GM21360 (cell line): ENCODE measurements around the gene TMC6.
"Not testable (repeated sequence)": the region's sequence is repeated elsewhere in the genome, so short reads cannot be mapped to it uniquely, and the experiment has no call there.

Experiments
- ATAC-seq: cut with Tn5 transposase; IDR thresholded peaks from one replicate; pipeline ENCODE4 v1.9.1; 2021; ENCODE audit warnings: mild to moderate bottlenecking, moderate library complexity; ENCODE audit not compliant: unreplicated experiment

TMC6 gene, protein sequence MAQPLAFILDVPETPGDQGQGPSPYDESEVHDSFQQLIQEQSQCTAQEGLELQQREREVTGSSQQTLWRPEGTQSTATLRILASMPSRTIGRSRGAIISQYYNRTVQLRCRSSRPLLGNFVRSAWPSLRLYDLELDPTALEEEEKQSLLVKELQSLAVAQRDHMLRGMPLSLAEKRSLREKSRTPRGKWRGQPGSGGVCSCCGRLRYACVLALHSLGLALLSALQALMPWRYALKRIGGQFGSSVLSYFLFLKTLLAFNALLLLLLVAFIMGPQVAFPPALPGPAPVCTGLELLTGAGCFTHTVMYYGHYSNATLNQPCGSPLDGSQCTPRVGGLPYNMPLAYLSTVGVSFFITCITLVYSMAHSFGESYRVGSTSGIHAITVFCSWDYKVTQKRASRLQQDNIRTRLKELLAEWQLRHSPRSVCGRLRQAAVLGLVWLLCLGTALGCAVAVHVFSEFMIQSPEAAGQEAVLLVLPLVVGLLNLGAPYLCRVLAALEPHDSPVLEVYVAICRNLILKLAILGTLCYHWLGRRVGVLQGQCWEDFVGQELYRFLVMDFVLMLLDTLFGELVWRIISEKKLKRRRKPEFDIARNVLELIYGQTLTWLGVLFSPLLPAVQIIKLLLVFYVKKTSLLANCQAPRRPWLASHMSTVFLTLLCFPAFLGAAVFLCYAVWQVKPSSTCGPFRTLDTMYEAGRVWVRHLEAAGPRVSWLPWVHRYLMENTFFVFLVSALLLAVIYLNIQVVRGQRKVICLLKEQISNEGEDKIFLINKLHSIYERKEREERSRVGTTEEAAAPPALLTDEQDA

DNA sequence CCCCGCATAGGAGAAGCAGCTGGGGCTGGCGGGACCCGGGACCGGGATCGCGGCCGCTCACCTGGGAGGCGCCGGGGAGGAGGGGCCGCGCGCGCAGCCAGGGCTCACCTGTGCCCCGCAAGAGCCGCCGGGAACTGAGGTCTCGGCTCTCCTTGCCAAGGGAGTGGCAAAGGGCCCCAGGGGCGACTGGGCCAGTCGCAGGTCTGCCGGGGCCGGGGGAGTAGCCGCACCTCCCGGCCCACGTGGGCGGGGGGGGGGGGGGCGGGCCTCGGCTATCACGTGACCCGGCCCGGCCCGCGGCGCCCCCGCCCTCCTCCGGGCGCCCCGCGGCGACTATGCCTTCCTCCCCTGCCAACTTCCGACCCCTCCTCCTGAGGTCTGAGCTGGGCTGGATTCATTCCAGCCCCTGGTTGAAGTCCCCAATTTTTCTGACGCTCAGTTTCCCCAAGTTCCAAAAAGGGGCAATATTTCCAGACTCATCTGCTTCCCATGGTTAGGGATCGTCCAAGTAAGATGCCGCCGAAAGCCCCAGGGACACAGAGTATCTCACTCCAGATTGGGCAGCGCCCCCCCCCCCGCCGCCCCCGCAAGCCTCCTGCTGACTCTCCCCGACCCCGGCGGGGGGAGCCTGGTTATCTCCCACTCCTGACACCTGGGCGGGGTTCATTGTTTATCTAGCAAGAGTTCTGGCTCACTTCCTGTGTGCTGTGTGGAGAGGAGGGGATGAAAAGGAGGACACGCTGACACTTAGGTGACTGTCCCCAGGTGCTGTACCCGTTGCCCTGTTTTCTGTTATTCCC, at the start of gene TMC6:
TSS of gene TMC6 (minus strand) at position 205 of the 800 bp plus-strand sequence. CDS start 1,923 bp downstream, outside the sequence.
- ATAC-seq = no peak

DNA sequence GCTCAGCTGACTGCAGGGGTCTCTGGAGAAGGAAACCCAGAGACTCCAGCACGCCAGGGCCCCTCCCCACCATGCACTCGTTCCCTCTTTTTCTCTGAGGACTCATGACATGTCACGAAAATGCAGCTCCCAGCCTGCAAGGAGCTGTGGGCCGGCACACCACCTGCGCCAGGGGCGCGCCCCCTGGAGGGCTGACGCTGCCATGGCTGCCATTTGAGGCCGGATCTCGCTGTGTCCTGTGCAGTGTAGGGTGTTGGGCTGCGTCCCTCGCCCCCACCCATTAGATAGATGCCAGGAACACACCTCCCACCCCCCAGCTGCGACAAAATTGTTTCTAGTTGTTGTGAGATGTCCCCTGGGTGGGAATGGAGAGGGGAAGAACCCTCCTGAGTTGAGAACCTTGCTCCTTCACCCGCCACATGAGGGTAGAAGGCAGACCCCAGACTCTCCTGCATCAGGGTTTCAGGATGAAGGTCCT, 48.0 kb upstream of the TMC6 start:
- no peak for ATAC-seq

DNA sequence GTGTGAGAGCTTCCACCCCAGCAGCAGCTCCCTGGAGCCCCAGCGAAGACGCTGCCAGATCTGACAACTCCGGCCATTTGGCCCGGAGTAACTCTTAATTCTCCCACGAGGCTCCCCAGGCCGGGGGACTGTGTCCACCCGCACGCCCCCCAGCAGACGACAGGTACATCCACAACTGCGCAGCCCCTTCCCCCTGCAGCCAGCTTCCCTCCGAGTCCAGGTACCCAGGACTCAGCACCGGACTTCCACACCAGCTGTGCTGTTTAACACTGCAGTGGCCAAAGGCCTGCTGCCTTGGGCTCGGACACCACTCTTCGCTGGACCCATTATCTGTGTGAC, 47.1 kb upstream of the TMC6 start:
- ATAC-seq = no peak

DNA sequence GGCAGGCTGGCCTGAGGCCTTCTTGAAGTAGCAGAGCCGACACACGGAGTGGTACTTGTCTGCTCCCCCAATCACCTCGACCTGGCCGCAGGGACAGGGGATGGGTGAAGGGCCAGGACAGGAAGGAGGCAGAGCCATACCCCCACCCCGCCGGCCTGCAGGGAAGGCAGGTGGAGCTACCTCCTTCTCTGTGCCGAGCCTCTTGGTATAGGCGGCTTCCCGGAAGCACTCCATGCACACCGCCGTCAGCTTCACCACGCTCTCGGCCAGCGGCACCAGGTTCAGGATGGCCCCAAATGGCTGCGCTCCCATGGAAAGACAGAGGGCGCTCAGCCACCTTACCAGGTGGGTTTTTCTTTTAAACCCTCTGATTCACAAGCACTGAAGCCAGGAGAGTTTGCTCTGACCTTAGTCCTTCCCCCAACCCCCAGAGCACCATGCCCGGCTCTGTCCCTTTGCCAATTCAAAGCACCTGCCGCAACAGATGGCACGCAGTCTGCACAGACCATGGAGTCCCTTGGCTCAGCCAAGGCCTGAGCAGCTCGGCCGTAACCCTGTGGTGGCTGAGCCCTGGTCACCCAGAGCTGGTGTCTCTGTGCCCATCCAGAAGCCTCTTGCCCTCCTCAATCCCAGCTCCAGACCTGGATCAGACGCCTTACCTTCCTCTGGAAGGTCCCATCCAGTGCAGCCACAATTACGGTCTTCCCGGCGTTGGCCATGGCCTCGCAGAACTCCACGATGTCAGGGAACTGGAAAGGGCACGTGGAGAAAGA, 46.5 kb upstream of the TMC6 start:
- ATAC-seq = no peak

DNA sequence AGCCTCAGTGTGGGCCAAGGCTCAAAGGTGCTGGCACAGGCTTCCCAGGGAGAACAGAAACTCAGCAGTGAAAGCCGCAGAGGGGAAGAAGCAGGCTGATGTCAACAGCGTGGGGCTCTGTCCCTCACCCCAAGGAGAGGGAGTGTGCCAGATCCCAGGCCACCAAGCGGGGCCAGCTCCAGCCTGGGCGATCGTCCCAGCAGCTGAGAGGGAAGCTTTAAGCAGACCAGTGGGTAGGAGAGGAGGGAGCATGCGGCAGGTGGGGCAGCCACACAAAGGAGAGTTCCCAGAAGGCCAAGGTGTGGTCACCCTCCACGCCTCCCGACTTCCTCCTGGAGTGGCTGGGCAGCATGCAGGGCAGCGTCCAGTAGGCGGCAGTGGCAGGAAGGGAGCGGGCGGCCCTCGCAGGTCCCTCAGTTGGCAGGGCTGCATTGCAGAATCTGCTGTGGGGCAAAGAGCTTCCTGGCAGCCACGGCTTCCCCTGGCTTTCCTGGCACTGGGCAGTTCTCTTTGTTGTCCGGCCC, 45.9 kb upstream of the TMC6 start:
- ATAC-seq = no peak

DNA sequence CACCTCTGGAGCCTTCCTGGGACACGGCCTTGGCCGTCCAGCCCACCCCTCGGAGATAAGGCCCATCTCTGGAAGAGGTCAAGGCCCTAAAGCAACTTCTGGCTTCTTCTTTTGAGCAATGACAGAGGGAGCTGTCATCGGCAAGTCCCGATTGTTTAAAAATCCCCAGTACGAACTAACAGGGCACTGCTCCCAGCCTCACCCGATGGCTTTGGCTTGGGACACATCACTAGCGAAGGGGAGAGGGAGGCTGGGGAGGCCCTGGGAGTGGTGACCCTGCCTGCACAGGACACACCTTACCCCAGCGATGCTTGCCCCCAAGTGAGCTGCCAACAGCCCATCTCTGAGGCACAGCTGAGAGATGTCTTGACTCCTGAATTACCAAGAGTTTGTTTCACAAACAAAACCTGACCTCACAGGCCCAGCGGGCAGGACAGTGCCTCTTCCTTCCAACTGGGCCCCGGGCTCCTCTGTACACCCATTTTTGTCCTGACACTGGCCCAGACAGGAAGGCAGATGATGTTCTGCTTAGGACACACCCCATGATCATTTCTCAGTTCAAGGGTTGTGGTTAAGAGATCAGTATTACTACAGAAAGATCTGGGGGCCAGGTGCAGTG, 44.7 kb upstream of the TMC6 start:
- ATAC-seq = no peak

DNA sequence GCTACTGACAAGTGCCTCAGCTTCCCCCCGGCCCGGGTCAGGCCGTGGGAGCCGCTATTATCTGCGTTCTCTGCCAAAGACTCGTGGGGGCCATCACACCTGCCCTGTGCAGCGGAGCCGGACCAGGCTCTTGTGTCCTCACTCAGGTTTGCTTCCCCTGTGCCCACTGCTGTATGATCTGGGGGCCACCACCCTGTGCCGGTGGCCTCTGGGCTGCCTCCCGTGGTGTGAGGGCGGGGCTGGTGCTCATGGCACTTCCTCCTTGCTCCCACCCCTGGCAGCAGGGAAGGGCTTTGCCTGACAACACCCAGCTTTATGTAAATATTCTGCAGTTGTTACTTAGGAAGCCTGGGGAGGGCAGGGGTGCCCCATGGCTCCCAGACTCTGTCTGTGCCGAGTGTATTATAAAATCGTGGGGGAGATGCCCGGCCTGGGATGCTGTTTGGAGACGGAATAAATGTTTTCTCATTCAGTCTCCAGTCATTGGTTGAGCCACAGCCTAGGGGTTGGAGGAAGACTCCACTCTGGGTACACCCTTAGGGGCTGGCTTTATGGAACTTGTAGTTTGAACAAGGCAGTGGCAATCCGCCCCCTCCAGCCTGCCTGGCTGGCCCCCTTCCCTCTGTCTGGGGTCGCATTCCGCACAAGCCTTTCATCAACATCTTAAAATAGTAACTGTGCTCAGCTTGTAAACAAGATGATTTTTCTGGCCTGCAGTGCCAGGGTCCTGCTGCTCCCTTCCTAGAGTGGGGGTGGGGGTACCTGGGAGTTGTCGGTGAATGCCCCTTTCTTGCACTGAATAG, 43.9 kb upstream of the TMC6 start:
- ATAC-seq = no peak

DNA sequence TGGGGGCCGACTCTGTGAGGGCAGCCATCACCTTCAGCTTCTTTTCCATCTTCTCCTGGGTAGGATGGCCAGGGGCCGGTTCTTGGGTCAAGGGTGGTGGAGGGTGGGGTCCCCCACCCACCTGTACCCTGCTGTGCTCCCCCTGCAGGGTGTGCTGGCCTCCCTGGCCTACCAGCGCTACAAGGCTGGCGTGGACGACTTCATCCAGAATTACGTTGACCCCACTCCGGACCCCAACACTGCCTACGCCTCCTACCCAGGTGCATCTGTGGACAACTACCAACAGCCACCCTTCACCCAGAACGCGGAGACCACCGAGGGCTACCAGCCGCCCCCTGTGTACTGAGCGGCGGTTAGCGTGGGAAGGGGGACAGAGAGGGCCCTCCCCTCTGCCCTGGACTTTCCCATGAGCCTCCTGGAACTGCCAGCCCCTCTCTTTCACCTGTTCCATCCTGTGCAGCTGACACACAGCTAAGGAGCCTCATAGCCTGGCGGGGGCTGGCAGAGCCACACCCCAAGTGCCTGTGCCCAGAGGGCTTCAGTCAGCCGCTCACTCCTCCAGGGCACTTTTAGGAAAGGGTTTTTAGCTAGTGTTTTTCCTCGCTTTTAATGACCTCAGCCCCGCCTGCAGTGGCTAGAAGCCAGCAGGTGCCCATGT, 43.2 kb upstream of the TMC6 start:
- ATAC-seq = not testable (repeated sequence)

DNA sequence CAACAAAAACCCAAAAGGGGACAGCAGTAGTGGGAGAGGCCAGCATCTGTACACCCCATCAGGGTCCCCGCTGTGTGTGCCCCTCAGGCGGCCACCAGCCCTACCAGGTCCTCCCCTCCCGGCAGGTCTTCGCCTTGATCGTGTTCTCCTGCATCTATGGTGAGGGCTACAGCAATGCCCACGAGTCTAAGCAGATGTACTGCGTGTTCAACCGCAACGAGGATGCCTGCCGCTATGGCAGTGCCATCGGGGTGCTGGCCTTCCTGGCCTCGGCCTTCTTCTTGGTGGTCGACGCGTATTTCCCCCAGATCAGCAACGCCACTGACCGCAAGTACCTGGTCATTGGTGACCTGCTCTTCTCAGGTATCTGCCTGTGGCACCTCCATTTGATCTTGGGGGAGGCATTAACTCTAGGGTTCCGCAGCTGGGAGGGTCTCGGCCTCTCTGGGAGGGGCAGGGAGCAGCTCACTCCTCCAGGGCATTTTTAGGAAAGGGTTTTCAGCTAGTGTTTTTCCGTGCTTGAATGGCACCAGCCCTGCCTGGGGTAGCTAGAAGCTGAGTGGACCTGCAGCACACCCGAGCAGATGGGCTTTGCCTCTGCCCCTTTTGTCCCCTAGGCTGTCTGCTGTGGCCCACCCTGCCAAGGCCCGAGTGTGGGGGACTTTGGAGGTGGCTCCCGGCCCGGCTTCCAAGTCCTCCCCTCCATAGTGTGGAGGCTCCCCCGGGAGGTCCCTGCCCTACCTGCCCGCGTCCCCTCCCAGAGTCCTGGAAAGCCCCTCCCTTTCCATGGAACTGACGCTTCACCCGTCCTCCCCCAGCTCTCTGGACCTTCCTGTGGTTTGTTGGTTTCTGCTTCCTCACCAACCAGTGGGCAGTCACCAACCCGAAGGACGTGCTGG, 42.4 kb upstream of the TMC6 start:
- no peak for ATAC-seq

DNA sequence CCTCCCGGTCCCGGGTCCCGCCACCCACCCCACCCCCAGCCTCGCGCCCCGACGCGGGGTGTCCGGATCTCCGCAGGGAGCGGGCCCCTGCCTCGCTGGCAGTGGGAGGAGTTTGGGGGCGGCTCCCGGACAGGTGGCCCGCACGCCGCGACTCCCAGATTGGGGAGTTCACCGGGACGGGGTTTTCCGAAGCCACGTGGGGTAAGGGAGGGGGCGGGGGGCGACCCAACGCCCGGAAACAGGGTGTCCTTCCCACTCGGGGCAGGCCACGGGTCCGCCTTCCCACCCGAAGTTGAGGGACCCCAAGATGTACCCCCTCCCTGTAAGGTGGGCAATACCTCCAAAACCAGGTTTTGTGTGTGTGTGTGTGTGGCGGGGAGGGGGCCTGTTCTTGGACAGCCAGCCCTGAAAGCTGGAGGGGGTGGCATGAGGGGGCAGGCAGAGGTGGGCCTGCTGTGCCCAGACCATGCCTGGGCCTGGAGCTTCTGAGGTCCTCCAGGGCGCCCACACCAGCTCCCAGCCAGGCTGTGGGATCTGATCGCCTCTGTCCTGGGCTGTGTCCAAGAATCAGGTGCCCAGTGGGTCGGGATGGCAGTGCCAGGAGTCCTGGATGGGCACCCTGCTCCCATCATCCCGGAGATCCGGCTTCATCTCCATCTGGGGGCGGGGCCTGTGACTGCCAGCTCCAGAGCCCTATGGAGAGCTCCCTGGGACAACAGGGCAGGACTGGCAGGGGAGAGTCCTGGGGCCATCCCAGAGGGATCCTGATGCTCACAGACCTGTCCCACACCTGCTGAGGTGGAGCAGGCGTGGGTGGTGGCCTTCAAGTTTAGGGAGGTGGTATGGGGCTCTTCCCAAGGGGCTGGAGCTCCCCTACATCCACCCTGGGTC, 40.6 kb upstream of the TMC6 start:
- peak; percentile 14 for ATAC-seq

DNA sequence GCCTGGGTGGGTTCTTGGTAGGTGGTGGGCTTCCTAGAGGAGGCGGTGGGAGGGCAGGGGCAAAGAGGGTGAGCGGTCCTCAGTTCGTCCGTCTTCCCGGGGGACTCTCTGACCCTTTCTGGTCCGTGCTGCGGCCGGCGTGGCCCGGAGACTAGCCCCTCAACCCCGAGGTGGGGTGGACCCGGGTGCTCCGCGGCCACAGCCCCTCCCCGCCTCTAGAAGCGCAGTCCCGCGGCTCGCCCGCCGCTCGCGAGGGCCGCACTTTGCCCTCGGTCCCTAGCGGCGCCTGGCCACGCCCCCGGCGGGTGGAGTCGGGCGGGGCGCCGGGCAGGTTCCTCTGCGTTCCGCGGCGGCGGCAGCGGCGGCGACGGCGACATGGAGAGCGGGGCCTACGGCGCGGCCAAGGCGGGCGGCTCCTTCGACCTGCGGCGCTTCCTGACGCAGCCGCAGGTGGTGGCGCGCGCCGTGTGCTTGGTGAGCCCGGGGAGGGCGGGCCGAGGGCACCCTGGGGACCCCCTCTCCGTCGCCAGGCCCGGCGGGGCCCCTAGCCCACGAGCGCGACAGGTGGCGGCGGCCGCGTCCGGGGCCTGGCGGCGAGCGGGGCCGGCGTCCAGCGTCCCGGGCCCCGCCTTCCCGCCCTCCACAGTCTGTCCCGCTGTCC, 39.8 kb upstream of the TMC6 start, which contains the start of gene SYNGR2:
TSS of gene SYNGR2 (plus strand) at position 340 of the 661 bp plus-strand sequence. CDS start at position 376, 36 bp downstream.
- ATAC-seq = peak; percentile 50

DNA sequence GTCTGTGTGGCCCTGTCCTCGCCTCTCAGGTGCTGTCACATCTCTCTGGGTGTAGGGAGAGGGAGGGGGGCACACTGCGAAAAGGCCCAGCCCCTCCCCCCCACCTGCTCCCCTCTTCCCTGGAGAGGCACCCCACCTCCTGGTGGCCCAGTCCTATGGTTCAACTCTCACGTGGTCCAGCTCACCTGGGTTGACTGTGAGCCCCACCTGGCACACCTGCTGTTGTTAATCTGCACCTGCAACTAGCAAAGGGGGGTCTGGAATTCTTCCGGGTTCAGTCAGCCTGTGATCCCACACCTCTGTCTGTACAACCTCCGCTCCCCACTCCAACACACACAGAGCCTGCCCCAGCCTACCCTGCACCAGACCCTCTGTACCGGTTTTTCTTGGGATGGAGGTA, 37.9 kb upstream of the TMC6 start:
- ATAC-seq = no peak

DNA sequence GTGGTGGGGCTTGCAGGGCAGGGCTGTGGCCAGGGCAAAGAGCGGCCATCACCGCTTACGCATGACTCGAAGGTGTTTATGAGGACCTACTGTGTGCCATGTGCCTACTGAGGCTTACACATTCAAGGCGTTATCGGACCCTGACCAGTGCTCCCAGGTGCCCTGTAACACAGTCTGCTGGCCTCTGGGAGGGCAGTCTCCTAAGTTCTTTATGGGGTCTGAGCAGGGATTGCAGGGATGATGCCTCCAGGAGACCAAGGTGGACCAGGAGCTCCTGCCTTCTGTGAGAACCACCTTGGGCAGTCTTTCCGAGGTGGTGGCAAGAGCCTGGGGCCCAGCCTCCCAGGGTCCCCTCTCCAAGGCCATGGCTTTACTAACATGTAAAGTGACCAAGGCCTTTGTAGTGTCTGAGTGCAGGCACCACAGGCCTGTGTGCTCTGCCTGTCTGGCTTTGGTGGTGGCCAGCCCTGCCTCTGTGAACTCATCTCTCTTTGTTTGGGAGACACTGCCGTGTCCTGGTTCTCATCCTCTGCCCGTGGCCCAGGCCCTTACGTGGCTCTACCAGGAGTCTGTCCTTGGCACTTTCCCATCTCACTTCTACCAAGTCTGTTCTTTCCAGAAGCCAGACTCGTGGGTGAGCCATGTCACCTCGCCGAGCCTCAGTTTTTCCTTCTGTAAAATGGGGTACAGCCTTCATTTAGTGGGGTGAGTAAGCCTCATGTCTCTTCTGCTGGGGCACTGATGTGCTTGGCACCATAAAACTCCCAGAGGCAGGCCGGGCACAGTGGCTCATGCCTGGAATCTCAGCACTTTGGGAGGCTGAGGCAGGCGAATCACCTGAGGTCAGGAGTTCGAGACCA, 36.4 kb upstream of the TMC6 start:
- ATAC-seq = no peak

DNA sequence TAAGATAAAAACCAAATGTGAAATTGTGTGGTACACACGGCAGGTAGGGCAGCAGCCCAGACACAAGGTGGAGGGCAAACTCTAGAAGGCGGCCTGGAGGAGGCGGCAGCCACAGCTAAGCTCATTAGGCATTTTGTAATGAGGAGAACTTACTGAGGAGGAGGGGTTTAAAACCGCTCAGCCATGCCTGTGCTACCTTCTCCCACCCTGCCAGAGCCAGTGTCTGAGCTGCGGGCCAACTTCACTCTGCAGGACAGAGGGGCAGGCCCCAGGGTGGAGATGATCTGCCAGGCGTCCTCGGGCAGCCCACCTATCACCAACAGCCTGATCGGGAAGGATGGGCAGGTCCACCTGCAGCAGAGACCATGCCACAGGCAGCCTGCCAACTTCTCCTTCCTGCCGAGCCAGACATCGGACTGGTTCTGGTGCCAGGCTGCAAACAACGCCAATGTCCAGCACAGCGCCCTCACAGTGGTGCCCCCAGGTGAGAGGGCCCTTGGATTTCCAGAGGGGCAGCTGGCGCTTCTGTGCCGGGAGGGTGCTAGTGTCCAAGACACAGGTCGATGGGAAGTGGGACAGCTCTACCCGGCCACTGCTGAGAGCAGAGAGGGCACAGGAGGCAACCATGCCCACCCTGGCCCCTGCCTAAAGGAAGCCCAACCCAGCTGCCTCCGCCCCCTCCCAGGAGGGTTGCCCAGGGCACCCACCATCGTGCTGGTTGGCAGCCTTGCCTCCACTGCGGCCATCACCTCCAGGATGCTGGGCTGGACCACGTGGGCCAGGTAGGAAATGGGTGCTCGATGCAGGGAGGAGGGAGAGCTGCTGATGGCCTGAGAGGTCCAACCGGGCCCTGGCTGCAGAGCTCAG, 35.6 kb upstream of the TMC6 start:
- no peak for ATAC-seq
